Body of pancreas (tissue), 4 donors: ENCODE results near the gene CHRD.

Experiments used
- CTCF ChIP-seq, 7 experiments: fragments of 450-650 bp in 4 of 7; fragments of 200-600 bp in 3 of 7; sonication (generic) in 3 of 7; IDR thresholded peaks; one replicate each; pipeline ENCODE4 v1.5.1; 2016 to 2019; ENCODE audit warnings: antibody characterized with exemption in 7 of 7
- POLR2A ChIP-seq, 3 donors: fragments of 450-650 bp; IDR thresholded peaks; one replicate each; pipeline ENCODE4 v1.6.1; 2016; ENCODE audit warnings: antibody characterized with exemption in 3 of 3, mild to moderate bottlenecking in 2 of 3

DNA sequence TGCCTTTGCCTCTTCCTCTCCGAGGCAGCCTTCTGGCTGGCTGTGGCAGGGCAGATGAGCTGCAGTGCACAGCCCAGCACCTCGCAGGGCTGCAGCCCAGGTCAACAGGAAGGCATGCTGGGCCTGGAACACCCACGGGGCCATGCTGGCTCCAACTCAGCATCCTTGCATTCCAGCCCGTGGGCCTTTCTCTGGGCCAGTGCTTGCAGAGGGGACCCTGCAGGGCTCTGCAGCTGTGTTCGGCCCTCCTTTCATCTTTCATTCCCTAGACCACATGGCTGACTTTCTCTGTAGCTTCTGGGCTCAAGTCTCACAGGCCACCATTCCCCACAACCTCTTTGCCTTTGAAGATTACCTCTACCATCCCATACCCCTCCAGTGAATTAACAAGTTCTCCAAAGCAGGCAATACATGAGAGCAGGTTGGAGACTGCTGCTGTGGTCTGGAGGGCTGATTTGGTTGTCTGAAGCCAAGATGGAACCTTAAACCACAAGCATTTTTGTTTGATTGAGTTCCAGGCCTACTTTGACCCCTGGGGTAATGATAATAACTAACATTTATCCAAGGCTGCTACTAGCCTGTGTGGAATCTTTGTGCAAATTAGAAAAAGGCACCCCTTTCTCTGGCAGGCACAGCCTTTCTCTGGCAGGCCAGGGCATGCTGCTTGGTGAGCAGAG, 36.5 kb upstream of the CHRD start:
- TF ChIP-seq CTCF (IDR thresholded peaks at IDR 0.05) = no peak
- no peak for TF ChIP-seq POLR2A (IDR thresholded peaks at IDR 0.05)
